MM.1S (cell line): ENCODE data around the gene BHMT.

ENCODE experiments used
- DNase-seq: peaks from one replicate; pipeline ENCODE4 v3.0.0-alpha.2; 2015
- H2AFZ ChIP-seq: fragments of 300-600 bp; sonication (generic); 2 replicates; pipeline ENCODE4 v1.6.0; 2016; ENCODE audit warnings: antibody characterized with exemption, low read length
- H3F3A ChIP-seq: fragments of 300-600 bp; sonication (generic); 2 replicates; pipeline ENCODE4 v1.6.1; 2016; ENCODE audit warnings: mild to moderate bottlenecking, antibody characterized with exemption, low read length, moderate library complexity, mixed read lengths; ENCODE audit not compliant: insufficient read depth
- H3K27ac ChIP-seq: fragments of 300-600 bp; sonication (generic); 2 replicates; pipeline ENCODE4 v1.5.1; 2016; ENCODE audit warnings: mild to moderate bottlenecking, low read length
- H3K27me3 ChIP-seq: fragments of 300-600 bp; sonication (generic); replicated peaks from 2 replicates; pipeline ENCODE4 v1.6.0; 2016; ENCODE audit warnings: low read length; ENCODE audit not compliant: insufficient read depth
- H3K36me3 ChIP-seq: fragments of 300-600 bp; sonication (generic); replicated peaks from 2 replicates; pipeline ENCODE4 v1.6.1; 2016; ENCODE audit warnings: mild to moderate bottlenecking, low read length, mixed read lengths; ENCODE audit not compliant: insufficient read depth
- H3K4me1 ChIP-seq: fragments of 300-600 bp; sonication (generic); 2 replicates; pipeline ENCODE4 v1.6.1; 2016; ENCODE audit warnings: low read length, mixed read lengths
- H3K4me2 ChIP-seq: fragments of 300-600 bp; sonication (generic); 2 replicates; pipeline ENCODE4 v1.6.0; 2016; ENCODE audit warnings: low read depth, low read length
- H3K4me3 ChIP-seq: fragments of 300-600 bp; sonication (generic); 2 replicates; pipeline ENCODE4 v1.5.1; 2016; ENCODE audit warnings: low read length, mixed read lengths
- H3K79me2 ChIP-seq: fragments of 300-600 bp; sonication (generic); 2 replicates; pipeline ENCODE4 v1.6.1; 2016; ENCODE audit warnings: mixed run types, low read length, mixed read lengths
- H3K9ac ChIP-seq: fragments of 300-600 bp; sonication (generic); 2 replicates; pipeline ENCODE4 v1.6.1; 2016; ENCODE audit warnings: low read length, mixed read lengths
- H3K9me2 ChIP-seq: fragments of 300-600 bp; sonication (generic); replicated peaks from 2 replicates; pipeline ENCODE4 v1.6.1; 2016; ENCODE audit warnings: mild to moderate bottlenecking, low read length, mixed read lengths; ENCODE audit not compliant: insufficient read depth
- H3K9me3 ChIP-seq: fragments of 300-600 bp; sonication (generic); replicated peaks from 2 replicates; pipeline ENCODE4 v1.6.1; 2016; ENCODE audit warnings: mild to moderate bottlenecking, low read length, mixed read lengths; ENCODE audit not compliant: insufficient read depth
- H4K20me1 ChIP-seq: fragments of 300-600 bp; sonication (generic); 2 replicates; pipeline ENCODE4 v1.6.1; 2016; ENCODE audit warnings: mild to moderate bottlenecking, low read length, moderate library complexity, mixed read lengths; ENCODE audit not compliant: insufficient read depth
- CTCF ChIP-seq: fragments of 300-600 bp; sonication (generic); IDR thresholded peaks from 2 replicates; pipeline ENCODE4 v1.5.1; 2016; ENCODE audit warnings: antibody characterized with exemption, low read length, mixed read lengths
- EZH2 ChIP-seq: fragments of 300-600 bp; sonication (generic); optimal IDR thresholded peaks from 2 replicates; pipeline ENCODE3; 2017; ENCODE audit warnings: low read depth, mild to moderate bottlenecking, antibody characterized with exemption, low read length, mixed read lengths
- EZH2phosphoT487 ChIP-seq: fragments of 300-600 bp; sonication (generic); IDR thresholded peaks from 2 replicates; pipeline ENCODE4 v1.6.1; 2018; ENCODE audit warnings: antibody characterized with exemption, low read length

BHMT gene, protein sequence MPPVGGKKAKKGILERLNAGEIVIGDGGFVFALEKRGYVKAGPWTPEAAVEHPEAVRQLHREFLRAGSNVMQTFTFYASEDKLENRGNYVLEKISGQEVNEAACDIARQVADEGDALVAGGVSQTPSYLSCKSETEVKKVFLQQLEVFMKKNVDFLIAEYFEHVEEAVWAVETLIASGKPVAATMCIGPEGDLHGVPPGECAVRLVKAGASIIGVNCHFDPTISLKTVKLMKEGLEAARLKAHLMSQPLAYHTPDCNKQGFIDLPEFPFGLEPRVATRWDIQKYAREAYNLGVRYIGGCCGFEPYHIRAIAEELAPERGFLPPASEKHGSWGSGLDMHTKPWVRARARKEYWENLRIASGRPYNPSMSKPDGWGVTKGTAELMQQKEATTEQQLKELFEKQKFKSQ

GRCh38 chr5:79111387-79111959 is at the start of gene BHMT:
Gene BHMT, plus strand, starts transcription at chr5:79111809. Its CDS starts 77 bp downstream, at chr5:79111886.
- Histone ChIP-seq H4K20me1 (no peaks in the 10 kb centered on the region), H3K27me3 (no peaks in the 10 kb centered on the region), H3K79me2 (no peaks in the 10 kb centered on the region), H3K4me2 (no peak within 1 kb of the TSS), H3K9me2 (no peaks in the 10 kb centered on the region), H3K4me1 (no peaks in the 10 kb centered on the region), H3K9ac (no peak within 1 kb of the TSS), H3K36me3 (no peaks in the 10 kb centered on the region), H3K4me3 (no peak within 1 kb of the TSS), H3K27ac (no peak within 1 kb of the TSS), H3K9me3 (no peaks in the 10 kb centered on the region), H2AFZ (no peak within 1 kb of the TSS), H3F3A (no peaks in the 10 kb centered on the region)
- no peak for DNase-seq
- no peak for TF ChIP-seq EZH2phosphoT487
- TF ChIP-seq CTCF, result no peak
- no peak for TF ChIP-seq EZH2

- no peak overlapping the region for H3K27ac ChIP-seq
- H2AFZ ChIP-seq, result no peak overlapping the region
- TF ChIP-seq EZH2 (no peak), CTCF (no peak), EZH2phosphoT487 (no peak)
- no peaks in the 10 kb centered on the region for H3K9me3 ChIP-seq
- H3K27me3 ChIP-seq, result no peaks in the 10 kb centered on the region
- no peak overlapping the region for H3K9ac ChIP-seq
- no peak overlapping the region for H3K4me2 ChIP-seq
- no peak overlapping the region for H3K4me3 ChIP-seq
- DNase-seq, result no peak
- no peaks in the 10 kb centered on the region for H3K4me1 ChIP-seq
- H3K79me2 ChIP-seq, result no peaks in the 10 kb centered on the region
- no peaks in the 10 kb centered on the region for H3K36me3 ChIP-seq
- H3F3A ChIP-seq, result no peaks in the 10 kb centered on the region
- no peaks in the 10 kb centered on the region for H3K9me2 ChIP-seq
- no peaks in the 10 kb centered on the region for H4K20me1 ChIP-seq
Observed at GRCh38 chr5:79062436-79062835, 49.2 kb upstream of the BHMT start.

- Histone ChIP-seq H3K9me3 (no peaks in the 10 kb centered on the region), H3K79me2 (no peaks in the 10 kb centered on the region), H3K4me2 (no peak within 1 kb of the TSS), H3K4me1 (no peaks in the 10 kb centered on the region), H3K4me3 (no peak within 1 kb of the TSS), H3K9ac (no peak within 1 kb of the TSS), H3K27me3 (no peaks in the 10 kb centered on the region), H3F3A (no peaks in the 10 kb centered on the region), H4K20me1 (no peaks in the 10 kb centered on the region), H2AFZ (no peak within 1 kb of the TSS), H3K27ac (no peak within 1 kb of the TSS), H3K9me2 (no peaks in the 10 kb centered on the region), H3K36me3 (no peaks in the 10 kb centered on the region)
- no peak for TF ChIP-seq CTCF
- no peak for TF ChIP-seq EZH2
- no peak for TF ChIP-seq EZH2phosphoT487
- no peak for DNase-seq
Observed at GRCh38 chr5:79069488-79070349, 41.9 kb upstream of the BHMT start, which contains the start of the genes BHMT2 and DMGDH. Gene BHMT2, plus strand, starts transcription at chr5:79069767. Its CDS starts 16 bp downstream, at chr5:79069783. Gene DMGDH, minus strand, starts transcription at chr5:79069674. Its CDS starts 54 bp downstream, at chr5:79069620.
